GM19193 (cell line): Measurements from ENCODE around the gene FHIT.

ENCODE experiments used
- POLR2A ChIP-seq: IDR thresholded peaks from 4 replicates; pipeline ENCODE4 v1.6.1; 2011; ENCODE audit not compliant: insufficient read depth, insufficient read length; ENCODE audit errors: extremely low read depth

The FHIT gene

DNA sequence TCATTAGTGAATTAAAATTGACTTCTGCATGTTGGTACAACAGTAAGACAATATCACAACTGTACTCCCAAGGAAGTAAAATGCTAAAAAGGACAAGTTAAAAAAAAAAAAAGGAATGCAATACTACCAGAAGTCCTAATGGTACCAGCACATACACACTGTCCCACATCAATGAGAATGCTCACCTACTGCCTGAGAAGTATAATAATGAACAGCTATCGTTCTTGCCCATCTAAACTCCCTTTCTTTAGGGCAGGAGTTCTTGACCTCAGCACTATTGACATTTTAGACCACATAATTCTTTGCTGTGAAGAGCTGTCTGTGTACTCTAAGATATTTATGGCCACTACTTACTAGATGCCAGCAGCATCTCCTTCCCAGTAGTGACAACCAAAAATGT is 651.7 kb downstream of the FHIT start:
- no peak for TF ChIP-seq POLR2A

GRCh38 chr3:60598671-60599070 is 652.6 kb downstream of the FHIT start:
- TF ChIP-seq POLR2A = no peak

DNA sequence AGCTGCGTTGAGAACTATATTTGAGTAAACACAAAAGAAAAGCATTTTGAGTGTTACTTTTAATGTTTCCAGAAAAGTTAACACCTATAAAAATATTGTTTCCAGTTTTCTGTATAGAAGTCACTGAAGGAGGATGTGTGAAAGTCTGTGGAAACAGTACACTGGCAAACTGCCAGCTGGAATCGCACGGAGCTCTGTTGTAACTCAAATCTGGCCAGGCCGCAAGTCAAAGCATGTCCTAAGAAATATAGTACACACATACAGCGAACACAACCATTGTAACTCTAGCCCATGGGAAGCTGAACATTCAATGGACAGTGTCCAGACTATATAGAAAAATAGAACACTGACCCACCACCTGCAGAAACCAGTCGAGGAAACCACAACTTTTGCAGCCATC is 657.2 kb downstream of the FHIT start:
- TF ChIP-seq POLR2A = no peak

DNA sequence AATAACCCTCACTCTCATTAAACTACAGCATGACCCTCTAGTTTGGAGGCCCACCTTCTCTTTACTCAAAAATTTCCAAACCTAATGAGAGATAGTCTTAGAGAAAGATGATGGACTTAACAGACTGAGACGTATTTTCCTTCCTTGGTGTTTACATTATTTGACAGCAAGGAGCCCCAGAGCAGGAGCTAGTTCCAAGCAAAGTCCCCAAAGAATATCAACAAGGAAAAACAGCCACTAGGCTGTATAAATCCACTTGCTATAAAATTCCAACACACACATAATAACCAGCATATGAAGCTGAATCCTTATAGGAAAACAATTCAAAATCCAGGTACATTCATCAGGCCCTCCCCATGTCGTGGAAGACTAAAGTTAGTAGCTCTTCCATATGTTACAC is 660.0 kb downstream of the FHIT start:
- TF ChIP-seq POLR2A = no peak

DNA sequence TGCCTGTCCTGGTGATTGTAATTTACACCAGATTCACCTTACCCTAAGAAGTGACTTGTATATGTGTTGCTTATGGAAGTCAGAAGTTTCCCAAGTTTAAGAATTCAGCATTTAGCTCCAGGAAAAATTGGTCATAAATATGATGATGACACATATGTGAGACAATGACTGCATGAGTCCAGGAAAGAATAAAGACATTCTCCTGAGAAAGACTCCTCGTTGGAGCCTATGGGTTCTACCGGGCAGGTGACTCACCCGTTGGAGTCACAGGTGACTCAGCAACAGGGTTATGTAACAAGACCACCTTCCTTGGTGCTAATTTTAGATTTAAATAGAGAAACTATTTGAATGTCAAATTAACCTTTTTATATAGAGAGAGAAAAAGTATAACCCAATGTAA is 662.4 kb downstream of the FHIT start:
- no peak for TF ChIP-seq POLR2A

DNA sequence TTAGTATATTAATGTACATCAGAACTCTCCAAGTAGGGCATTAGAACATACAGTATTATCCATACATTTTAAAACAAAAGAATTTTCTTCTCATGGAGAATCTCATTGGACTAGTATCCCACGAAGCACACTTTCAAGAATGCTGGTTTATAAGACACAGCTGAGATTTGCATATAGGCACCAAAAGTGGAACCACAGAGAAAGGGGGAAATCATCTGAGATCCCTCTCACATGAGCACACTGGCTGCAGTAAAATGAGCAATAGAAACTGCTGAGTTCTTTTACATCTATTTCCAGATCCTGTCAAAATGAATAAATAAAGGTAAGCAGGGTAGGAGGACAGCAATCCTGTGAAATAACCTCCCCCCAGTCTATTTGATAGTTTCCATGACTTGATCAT is 665.3 kb downstream of the FHIT start:
- no peak for TF ChIP-seq POLR2A

- TF ChIP-seq POLR2A = no peak
These were observed 667.0 kb downstream of the FHIT start for GRCh38 chr3:60584250-60584649.

GRCh38 chr3:60582288-60582687 is 669.0 kb downstream of the FHIT start:
- TF ChIP-seq POLR2A = no peak

GRCh38 chr3:60580809-60581208 is 670.4 kb downstream of the FHIT start:
- TF ChIP-seq POLR2A = no peak

DNA sequence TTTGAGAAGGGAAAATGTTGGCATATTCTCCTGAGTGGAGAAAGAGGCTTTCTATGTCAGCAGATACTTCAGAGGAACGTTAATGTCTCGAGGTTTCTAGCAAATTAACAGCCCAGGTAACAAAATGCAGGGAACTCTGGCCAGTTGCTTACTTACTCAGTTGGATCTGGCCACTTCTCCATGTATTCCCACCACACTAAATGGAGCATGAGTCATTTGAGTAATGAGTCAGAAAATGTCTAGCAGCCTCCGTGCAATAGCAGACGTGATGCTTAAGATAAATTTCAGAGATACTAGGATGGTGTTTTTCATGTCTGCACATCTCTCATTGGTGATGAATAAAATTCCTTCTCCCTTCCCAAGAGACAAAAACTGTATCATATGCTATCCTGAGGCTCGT is 671.5 kb downstream of the FHIT start:
- TF ChIP-seq POLR2A = no peak

GRCh38 chr3:60578936-60579335 is 672.3 kb downstream of the FHIT start:
- no peak for TF ChIP-seq POLR2A

DNA sequence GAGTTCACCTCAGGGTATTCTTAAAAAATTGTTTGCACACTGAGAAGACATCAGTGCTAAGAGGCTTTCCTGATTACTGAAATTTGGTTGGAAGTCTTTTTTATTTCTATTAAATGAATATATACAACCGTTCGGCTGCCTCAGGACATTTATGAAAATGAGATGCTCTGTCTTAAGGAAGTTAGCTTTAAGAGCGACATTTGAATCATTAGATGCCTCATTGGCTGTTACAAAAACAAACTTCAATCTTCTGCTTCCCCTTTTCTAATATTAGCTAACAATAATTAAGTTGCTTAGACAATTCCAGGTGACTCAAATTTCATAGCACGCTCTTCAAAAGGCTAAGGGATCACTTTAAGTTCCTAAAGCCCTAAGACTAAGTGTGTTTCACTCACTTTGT is 673.7 kb downstream of the FHIT start:
- no peak for TF ChIP-seq POLR2A

- no peak for TF ChIP-seq POLR2A
These were observed 675.5 kb downstream of the FHIT start for GRCh38 chr3:60575718-60576272.

GRCh38 chr3:60574046-60574769 is 677.0 kb downstream of the FHIT start:
- TF ChIP-seq POLR2A = no peak

DNA sequence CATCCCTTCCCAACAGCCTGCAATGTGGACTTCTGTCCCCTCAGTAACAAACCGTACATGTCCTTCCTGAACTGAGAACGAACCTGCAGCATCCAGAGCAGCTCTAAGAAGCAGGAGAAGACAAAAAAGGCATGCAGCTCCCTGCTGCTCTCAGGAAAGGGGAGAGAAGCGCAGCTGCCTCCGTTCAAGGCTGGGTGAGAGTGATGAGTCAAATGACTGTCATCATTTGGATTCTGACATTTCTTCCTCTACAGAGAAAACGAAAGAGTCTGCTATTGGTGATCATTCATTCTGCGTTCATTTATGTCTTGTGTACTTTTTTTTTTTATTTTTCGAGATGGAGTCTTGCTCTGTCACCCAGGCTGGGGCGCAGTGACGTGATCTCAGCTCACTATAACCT is 677.8 kb downstream of the FHIT start:
- no peak for TF ChIP-seq POLR2A

DNA sequence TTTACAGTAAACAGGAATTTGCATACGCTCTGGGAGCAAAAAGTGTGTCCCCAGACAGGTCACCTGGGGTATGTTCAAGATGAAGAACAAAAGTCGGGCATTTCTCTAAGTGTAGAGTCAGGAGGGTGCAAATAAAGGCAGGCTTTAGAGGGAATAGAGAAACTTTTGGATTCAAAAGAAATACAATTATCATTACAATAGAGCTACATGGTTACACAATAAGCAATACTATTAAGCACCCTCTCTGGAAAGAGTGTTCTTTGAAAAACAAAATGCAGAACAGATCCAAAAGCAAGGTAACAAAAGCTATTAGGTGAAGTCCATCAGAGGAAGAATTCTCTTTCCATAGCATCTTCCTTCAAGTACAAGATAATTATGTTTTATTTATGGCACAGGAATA is 679.7 kb downstream of the FHIT start:
- no peak for TF ChIP-seq POLR2A

DNA sequence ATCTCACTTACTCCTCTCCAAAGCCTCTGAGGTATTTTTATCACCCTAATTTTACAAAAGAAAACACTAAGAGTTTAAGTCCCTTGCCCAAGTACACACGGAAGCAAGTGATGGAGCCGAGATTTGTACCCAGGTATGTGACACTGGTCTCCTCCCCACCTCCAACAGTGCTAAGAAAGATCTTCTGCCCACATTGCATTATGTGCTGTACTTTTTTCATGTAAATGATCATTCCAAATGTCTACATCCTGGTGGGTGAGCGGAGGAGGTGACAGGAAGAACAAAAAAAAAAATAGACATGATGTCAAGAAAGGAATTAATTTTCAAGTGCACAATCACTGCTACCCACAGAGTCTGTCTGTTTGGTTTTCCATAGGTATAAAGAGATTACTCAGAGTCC is 694.1 kb downstream of the FHIT start:
- no peak for TF ChIP-seq POLR2A
